HepG2 (cell line): ENCODE measurements around the gene SPACDR. TPM values are rescaled to one million over a fixed set of nuclear protein-coding genes. Genes with fewer than 3 reads are reported as not detected.
A peak's percentile ranks its signal among the peaks of the same experiment; 100 is the strongest.

ENCODE experiments used
- GFI1 ChIP-seq: sonication (generic); formaldehyde crosslinking; IDR thresholded peaks from 2 replicates; pipeline ENCODE4 v1.5.0; 2020; ENCODE audit warnings: missing genetic modification reagents, mild to moderate bottlenecking, borderline replicate concordance
- HNRNPK ChIP-seq: fragments of 200-400 bp; formaldehyde crosslinking; IDR thresholded peaks from 2 replicates; pipeline ENCODE4 v1.6.1; 2018; ENCODE audit warnings: low read length, low read depth, moderate library complexity, mild to moderate bottlenecking; ENCODE audit not compliant: poor library complexity, severe bottlenecking
- HOXD1 ChIP-seq: sonication (generic); formaldehyde crosslinking; IDR thresholded peaks from 2 replicates; pipeline ENCODE4 v1.5.0; 2020; ENCODE audit warnings: missing genetic modification reagents
- KDM5B ChIP-seq: sonication (generic); formaldehyde crosslinking; IDR thresholded peaks from 2 replicates; pipeline ENCODE4 v1.4.0; 2020; ENCODE audit warnings: missing genetic modification reagents, mild to moderate bottlenecking, borderline replicate concordance
- KDM6A ChIP-seq: IDR thresholded peaks from 2 replicates; pipeline ENCODE4 v1.6.1; 2016; ENCODE audit warnings: low read depth
- MZF1 ChIP-seq: sonication (generic); formaldehyde crosslinking; IDR thresholded peaks from 2 replicates; pipeline ENCODE4 v1.8.1; 2023; ENCODE audit warnings: mild to moderate bottlenecking, missing genetic modification reagents, borderline replicate concordance
- RELA ChIP-seq: sonication (generic); formaldehyde crosslinking; IDR thresholded peaks from 2 replicates; pipeline ENCODE4 v1.4.0; 2020; ENCODE audit warnings: missing genetic modification reagents
- RFX1 ChIP-seq: fragments of 450-650 bp; IDR thresholded peaks from 2 replicates; pipeline ENCODE4 v1.6.1; 2017
- SYNCRIP ChIP-seq: fragments of 200-400 bp; formaldehyde crosslinking; IDR thresholded peaks from 2 replicates; pipeline ENCODE4 v1.6.1; 2018; ENCODE audit warnings: mild to moderate bottlenecking, low read depth, low read length; ENCODE audit not compliant: insufficient read depth
- TEAD2 ChIP-seq: sonication (generic); formaldehyde crosslinking; IDR thresholded peaks from 2 replicates; pipeline ENCODE4 v1.9.0; 2021; ENCODE audit warnings: missing genetic modification reagents
- TEAD3 ChIP-seq: optimal IDR thresholded peaks from 2 replicates; pipeline ENCODE3; 2016; ENCODE audit warnings: borderline replicate concordance
- TRIM24 ChIP-seq: sonication (generic); formaldehyde crosslinking; IDR thresholded peaks from 2 replicates; pipeline ENCODE4 v1.8.0; 2022; ENCODE audit warnings: mild to moderate bottlenecking, missing genetic modification reagents
- ZNF441 ChIP-seq: sonication (generic); formaldehyde crosslinking; IDR thresholded peaks from 2 replicates; pipeline ENCODE4 v1.7.0; 2021; ENCODE audit warnings: missing genetic modification reagents, borderline replicate concordance
- ZNF451 ChIP-seq: sonication (generic); formaldehyde crosslinking; IDR thresholded peaks from 2 replicates; pipeline ENCODE4 v1.5.0; 2020; ENCODE audit warnings: mild to moderate bottlenecking, missing genetic modification reagents
- ZNF484 ChIP-seq: sonication (generic); formaldehyde crosslinking; IDR thresholded peaks from 2 replicates; pipeline ENCODE4 v1.5.1; 2020; ENCODE audit warnings: mild to moderate bottlenecking, low read depth, missing genetic modification reagents, borderline replicate concordance
- ZNF557 ChIP-seq: sonication (generic); formaldehyde crosslinking; IDR thresholded peaks from 2 replicates; pipeline ENCODE4 v1.4.0; 2020; ENCODE audit warnings: missing genetic modification reagents
- ZNF605 ChIP-seq: sonication (generic); formaldehyde crosslinking; IDR thresholded peaks from 2 replicates; pipeline ENCODE4 v1.8.0; 2022; ENCODE audit warnings: mild to moderate bottlenecking, missing genetic modification reagents
- ZNF703 ChIP-seq: sonication (generic); formaldehyde crosslinking; IDR thresholded peaks from 2 replicates; pipeline ENCODE4 v1.5.1; 2020; ENCODE audit warnings: missing genetic modification reagents, mild to moderate bottlenecking, moderate library complexity, borderline replicate concordance
- ZSCAN31 ChIP-seq: sonication (generic); formaldehyde crosslinking; IDR thresholded peaks from 2 replicates; pipeline ENCODE4 v1.5.0; 2020; ENCODE audit warnings: low read depth, mild to moderate bottlenecking, missing genetic modification reagents
- polyA plus RNA-seq, 8 experiments: library from polyadenylated mRNA; depleted of rRNA in 3 of 8; stranded (reverse) in 7 of 8; unstranded in 1 of 8; fragments of >200 nt; fragmentation: Illumina TruSeq in 4 of 8; extraction: Trizol in 4 of 8; gene quantifications; 2 replicates each; pipeline versions ENCODE4 v1.2.1 to v1.2.3, GENCODE V29; 2011 to 2016; ENCODE audit warnings: low read depth in 4 of 8, missing spikeins in 1 of 8, mixed read lengths in 1 of 8; ENCODE audit not compliant: insufficient read depth in 1 of 8
- total RNA-seq, 5 experiments: library from RNA; depleted of rRNA; stranded (reverse); fragments of >200 nt; fragmentation: Illumina TruSeq; extraction: Trizol; gene quantifications; 2 replicates each; pipeline ENCODE4 v1.2.3, GENCODE V29; 2016; ENCODE audit warnings: low read depth in 1 of 5
- TF ChIP-seq, protein P1 (sequence below): sonication (generic); formaldehyde crosslinking; IDR thresholded peaks from 2 replicates; pipeline ENCODE4 v1.4.0; 2020; ENCODE audit warnings: missing genetic modification reagents, mild to moderate bottlenecking, borderline replicate concordance
- TF ChIP-seq, protein P2 (sequence below): sonication (generic); formaldehyde crosslinking; IDR thresholded peaks from 2 replicates; pipeline ENCODE4 v1.4.0; 2020; ENCODE audit warnings: mild to moderate bottlenecking, missing genetic modification reagents
- TF ChIP-seq, protein P3 (sequence below): sonication (generic); formaldehyde crosslinking; IDR thresholded peaks from 2 replicates; pipeline ENCODE4 v1.5.0; 2020; ENCODE audit warnings: mild to moderate bottlenecking, missing genetic modification reagents, borderline replicate concordance

The SPACDR gene
- total and polyA plus RNA-seq, 2 of the 13 experiments (the other 11 are each of a cell fraction or from before 2014, with no cell fraction given), result 0.41 TPM; not detected in 1

DNA sequence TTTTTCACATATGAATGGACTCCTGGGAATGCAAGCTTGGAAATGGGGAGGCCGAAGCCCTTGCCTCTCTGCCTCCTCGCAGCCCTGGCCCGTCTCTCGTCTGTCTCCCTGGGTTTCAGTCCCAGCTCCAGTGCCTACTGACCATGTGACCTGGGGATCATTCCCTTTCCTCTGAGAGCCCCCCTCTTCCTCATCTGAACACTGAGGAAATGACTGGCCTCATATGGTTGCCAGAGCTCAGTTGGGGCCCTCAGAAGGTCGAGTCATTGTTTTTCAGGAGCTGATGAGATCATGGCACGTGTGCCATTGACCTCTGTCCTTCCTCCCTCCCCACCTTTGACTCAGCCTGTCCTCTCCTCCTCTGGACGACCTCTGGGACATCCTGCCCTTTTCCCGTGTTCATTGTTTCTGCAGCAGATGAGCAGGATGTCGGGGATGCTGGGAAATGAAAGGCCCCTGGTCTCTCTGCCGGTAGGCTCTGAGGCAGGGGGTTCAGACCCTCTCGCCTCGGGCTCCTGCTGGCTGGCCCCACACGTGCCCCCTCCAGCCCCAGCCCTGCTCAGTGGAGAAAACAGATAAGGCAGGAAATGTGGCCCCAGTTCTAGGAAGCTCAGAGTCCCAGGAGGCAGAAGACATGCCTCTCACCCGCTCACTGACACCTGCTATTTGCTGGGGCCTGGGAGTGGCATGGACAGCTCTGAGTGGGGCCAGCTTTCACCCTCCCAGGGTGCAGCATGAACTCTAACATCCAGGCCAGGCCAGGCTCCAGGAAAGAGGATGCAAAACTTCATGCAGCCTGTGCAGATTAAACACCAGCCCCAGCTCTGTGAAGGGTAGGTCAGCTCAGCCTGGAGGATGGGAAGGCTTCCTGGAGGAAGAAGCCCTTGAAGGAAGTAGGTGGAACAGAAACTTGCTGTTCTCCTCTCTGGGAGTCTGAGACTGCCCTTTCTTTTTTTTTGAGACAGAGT is 19.5 kb downstream of the SPACDR start (continued):
- TF ChIP-seq, protein P1, sequence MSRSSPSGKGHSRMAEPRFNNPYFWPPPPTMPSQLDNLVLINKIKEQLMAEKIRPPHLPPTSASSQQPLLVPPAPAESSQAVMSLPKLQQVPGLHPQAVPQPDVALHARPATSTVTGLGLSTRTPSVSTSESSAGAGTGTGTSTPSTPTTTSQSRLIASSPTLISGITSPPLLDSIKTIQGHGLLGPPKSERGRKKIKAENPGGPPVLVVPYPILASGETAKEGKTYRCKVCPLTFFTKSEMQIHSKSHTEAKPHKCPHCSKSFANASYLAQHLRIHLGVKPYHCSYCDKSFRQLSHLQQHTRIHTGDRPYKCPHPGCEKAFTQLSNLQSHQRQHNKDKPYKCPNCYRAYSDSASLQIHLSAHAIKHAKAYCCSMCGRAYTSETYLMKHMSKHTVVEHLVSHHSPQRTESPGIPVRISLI, result peak; percentile 84
- TF ChIP-seq TEAD3 (peak; percentile 52), ZNF557 (CRISPR knock-in tag) (no peak), KDM5B (no peak; the same call in 1 of the 2 replicates), TRIM24 (CRISPR knock-in tag) (peak; percentile 66), SYNCRIP (no peak), GFI1 (CRISPR knock-in tag) (no peak), ZNF484 (CRISPR knock-in tag) (no peak), ZSCAN31 (peak; percentile 12; the same call in 1 of the 2 replicates), ZNF605 (CRISPR knock-in tag) (peak; percentile 92), ZNF703 (CRISPR knock-in tag) (no peak), RELA (CRISPR knock-in tag) (no peak), HOXD1 (CRISPR knock-in tag) (no peak), TEAD2 (CRISPR knock-in tag) (no peak), KDM6A (CRISPR knock-in tag) (peak; percentile 57; the same call in 1 of the 2 replicates), ZNF441 (CRISPR knock-in tag) (peak; percentile 74; the same call in 1 of the 2 replicates), ZNF451 (0 out of 2 replicates have a peak, but pooled peaks have one; percentile 20), RFX1 (no peak), HNRNPK (no peak), MZF1 (CRISPR knock-in tag) (no peak)
- TF ChIP-seq, protein P2, sequence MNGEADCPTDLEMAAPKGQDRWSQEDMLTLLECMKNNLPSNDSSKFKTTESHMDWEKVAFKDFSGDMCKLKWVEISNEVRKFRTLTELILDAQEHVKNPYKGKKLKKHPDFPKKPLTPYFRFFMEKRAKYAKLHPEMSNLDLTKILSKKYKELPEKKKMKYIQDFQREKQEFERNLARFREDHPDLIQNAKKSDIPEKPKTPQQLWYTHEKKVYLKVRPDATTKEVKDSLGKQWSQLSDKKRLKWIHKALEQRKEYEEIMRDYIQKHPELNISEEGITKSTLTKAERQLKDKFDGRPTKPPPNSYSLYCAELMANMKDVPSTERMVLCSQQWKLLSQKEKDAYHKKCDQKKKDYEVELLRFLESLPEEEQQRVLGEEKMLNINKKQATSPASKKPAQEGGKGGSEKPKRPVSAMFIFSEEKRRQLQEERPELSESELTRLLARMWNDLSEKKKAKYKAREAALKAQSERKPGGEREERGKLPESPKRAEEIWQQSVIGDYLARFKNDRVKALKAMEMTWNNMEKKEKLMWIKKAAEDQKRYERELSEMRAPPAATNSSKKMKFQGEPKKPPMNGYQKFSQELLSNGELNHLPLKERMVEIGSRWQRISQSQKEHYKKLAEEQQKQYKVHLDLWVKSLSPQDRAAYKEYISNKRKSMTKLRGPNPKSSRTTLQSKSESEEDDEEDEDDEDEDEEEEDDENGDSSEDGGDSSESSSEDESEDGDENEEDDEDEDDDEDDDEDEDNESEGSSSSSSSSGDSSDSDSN (CRISPR knock-in tag), result peak; percentile 49; the same call in 1 of the 2 replicates
- TF ChIP-seq, protein P3, sequence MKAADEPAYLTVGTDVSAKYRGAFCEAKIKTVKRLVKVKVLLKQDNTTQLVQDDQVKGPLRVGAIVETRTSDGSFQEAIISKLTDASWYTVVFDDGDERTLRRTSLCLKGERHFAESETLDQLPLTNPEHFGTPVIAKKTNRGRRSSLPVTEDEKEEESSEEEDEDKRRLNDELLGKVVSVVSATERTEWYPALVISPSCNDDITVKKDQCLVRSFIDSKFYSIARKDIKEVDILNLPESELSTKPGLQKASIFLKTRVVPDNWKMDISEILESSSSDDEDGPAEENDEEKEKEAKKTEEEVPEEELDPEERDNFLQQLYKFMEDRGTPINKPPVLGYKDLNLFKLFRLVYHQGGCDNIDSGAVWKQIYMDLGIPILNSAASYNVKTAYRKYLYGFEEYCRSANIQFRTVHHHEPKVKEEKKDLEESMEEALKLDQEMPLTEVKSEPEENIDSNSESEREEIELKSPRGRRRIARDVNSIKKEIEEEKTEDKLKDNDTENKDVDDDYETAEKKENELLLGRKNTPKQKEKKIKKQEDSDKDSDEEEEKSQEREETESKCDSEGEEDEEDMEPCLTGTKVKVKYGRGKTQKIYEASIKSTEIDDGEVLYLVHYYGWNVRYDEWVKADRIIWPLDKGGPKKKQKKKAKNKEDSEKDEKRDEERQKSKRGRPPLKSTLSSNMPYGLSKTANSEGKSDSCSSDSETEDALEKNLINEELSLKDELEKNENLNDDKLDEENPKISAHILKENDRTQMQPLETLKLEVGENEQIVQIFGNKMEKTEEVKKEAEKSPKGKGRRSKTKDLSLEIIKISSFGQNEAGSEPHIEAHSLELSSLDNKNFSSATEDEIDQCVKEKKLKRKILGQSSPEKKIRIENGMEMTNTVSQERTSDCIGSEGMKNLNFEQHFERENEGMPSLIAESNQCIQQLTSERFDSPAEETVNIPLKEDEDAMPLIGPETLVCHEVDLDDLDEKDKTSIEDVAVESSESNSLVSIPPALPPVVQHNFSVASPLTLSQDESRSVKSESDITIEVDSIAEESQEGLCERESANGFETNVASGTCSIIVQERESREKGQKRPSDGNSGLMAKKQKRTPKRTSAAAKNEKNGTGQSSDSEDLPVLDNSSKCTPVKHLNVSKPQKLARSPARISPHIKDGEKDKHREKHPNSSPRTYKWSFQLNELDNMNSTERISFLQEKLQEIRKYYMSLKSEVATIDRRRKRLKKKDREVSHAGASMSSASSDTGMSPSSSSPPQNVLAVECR (CRISPR knock-in tag), result peak; percentile 81
